Kidney epithelial cell (primary cell): ENCODE measurements around the gene B4GALT4. TPM values are rescaled to one million over a fixed set of nuclear protein-coding genes. Genes with fewer than 3 reads are reported as not detected.
"Not testable (repeated sequence)": the region's sequence is repeated elsewhere in the genome, so short reads cannot be mapped to it uniquely, and the experiment has no call there.

Source experiments
- DNase-seq: peaks from one replicate; pipeline ENCODE4 v3.0.0-alpha.2; 2010; ENCODE audit warnings: low read depth
- H3K27me3 ChIP-seq: 2 replicates; pipeline ENCODE4 v1.6.0; 2011; ENCODE audit warnings: low read length; ENCODE audit not compliant: control insufficient read depth, insufficient read depth
- H3K36me3 ChIP-seq: 2 replicates; pipeline ENCODE4 v1.5.1; 2011; ENCODE audit warnings: low read length; ENCODE audit not compliant: control insufficient read depth, insufficient read depth
- H3K4me3 ChIP-seq: 2 replicates; pipeline ENCODE4 v1.5.1; 2011; ENCODE audit warnings: low read depth, mild to moderate bottlenecking, control low read depth, low read length
- CTCF ChIP-seq: IDR thresholded peaks from 2 replicates; pipeline ENCODE4 v1.5.1; 2011; ENCODE audit warnings: mild to moderate bottlenecking, moderate library complexity, low read length, control low read depth, inconsistent platforms; ENCODE audit not compliant: insufficient read depth, poor library complexity, severe bottlenecking
- total RNA-seq: library from RNA; depleted of rRNA; stranded (reverse); fragments of >200 nt; gene quantifications from 2 replicates; pipeline ENCODE4 v1.2.3, GENCODE V29; 2015

B4GALT4 gene
- total RNA-seq, 1 donor from 2014 or later: 23.1 TPM

DNA sequence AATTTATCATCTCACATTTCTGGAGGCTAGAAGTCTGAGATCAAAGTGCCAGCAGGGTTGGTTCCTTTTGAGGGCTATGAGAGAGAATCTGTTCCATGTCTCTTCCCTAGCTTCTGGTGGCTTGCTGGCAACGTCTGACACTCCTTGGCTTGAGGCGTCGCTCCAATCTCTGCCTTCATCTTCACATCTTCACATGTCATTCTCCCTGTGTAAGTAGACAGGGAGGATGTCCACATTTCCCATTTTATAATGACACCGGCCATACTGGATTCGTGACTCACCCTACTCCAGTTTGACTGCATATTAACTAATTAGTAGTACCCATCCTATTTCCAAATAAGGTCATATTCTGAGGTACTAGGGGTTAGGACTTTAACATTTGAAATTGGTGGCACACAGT lies 36.0 kb upstream of the B4GALT4 start:
- Histone ChIP-seq H3K4me3 (no peak overlapping the region), H3K36me3 (no peaks in the 10 kb centered on the region), H3K27me3 (no peaks in the 10 kb centered on the region)
- DNase-seq: no peak
- no peak for TF ChIP-seq CTCF

- not testable (repeated sequence) for H3K27me3 ChIP-seq, H3K36me3 ChIP-seq, H3K4me3 ChIP-seq, DNase-seq
Measured at GRCh38 chr3:119270212-119270611, 29.5 kb upstream of the B4GALT4 start.

DNA sequence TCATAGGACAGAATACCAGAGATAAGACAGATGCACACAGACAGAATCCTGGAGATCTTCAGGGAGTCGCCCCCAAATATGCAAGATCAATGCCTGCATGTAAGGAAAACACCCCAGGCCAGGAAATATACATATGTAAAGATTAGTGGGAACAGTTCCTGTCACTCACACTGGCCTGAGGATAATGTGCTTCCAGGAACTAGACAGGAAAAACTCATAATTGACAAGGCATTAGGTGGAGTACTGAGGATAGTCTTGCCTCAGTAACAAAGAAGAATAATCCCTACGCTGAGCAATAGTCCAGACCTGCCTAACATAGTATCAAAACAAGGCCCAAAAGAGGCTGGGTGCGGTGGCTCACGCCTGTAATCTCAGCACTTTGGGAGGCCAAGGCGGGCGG lies 20.4 kb upstream of the B4GALT4 start:
- Histone ChIP-seq H3K36me3 (no peaks in the 10 kb centered on the region), H3K4me3 (no peak overlapping the region), H3K27me3 (no peaks in the 10 kb centered on the region)
- DNase-seq: no peak
- TF ChIP-seq CTCF: no peak

GRCh38 chr3:119259821-119260220 lies 19.1 kb upstream of the B4GALT4 start:
- TF ChIP-seq CTCF: no peak
- no peaks in the 10 kb centered on the region for H3K36me3 ChIP-seq
- no peak overlapping the region for H3K4me3 ChIP-seq
- H3K27me3 ChIP-seq: no peaks in the 10 kb centered on the region
- no peak for DNase-seq

- H3K36me3 ChIP-seq: no peaks in the 10 kb centered on the region
- no peak for TF ChIP-seq CTCF
Measured at GRCh38 chr3:119258915-119259314, 18.2 kb upstream of the B4GALT4 start.

GRCh38 chr3:119257654-119258410 lies 17.2 kb upstream of the B4GALT4 start:
- no peak for DNase-seq
- no peak for TF ChIP-seq CTCF

More at GRCh38 chr3:119258915-119259314, 18.2 kb upstream of the B4GALT4 start:
- no peak for DNase-seq
- H3K4me3 ChIP-seq: no peak overlapping the region
- H3K27me3 ChIP-seq: no peaks in the 10 kb centered on the region

More at GRCh38 chr3:119257654-119258410, 17.2 kb upstream of the B4GALT4 start:
- Histone ChIP-seq H3K36me3 (no peaks in the 10 kb centered on the region), H3K27me3 (no peaks in the 10 kb centered on the region), H3K4me3 (no peak overlapping the region)
